Epithelial cell of prostate (primary cell): ENCODE data around the gene SEMA5A.
"Not testable (repeated sequence)": the region's sequence is repeated elsewhere in the genome, so short reads cannot be mapped to it uniquely, and the experiment has no call there.

ENCODE experiments used
- DNase-seq: peaks from one replicate; pipeline ENCODE4 v3.0.0-alpha.2; 2011; ENCODE audit warnings: low read depth, low spot score
- H3K27ac ChIP-seq: fragments of 450-650 bp; 2 replicates; pipeline ENCODE4 v1.5.1; 2017; ENCODE audit warnings: mild to moderate bottlenecking

Gene SEMA5A

DNA sequence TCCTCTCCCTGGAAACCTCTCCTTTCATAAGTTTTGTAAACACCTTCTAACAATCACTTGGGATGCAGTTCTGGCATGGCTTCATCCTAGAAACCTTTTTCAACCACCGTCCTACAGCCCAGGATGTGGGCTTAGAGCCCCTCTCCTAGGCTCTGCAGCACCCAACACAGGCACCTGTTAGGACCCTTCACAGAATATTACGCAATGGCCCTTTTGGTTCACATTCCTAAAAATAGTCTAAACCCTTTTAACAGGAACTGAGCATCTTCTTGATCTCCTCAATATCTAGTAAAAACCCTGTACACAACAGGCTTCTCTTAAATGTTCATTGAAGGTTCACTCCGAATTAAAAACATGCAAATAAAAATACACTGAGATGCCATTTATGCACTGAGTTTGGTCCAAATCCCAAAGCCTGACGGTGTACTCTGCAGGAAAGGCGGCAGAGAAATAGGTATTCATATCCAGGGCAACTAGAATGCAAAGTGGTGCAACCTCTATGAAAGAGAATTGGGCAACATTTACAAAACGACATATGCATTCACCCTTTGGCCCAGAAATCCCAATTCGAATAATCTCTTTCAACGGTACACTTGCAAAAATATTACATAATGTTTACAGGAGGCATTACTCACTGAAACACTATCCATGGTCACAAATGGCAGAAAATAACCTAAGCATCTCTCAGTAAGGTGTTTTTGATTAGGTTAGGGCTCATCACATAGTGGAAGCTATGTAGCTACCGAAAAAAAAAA is 169.3 kb downstream of the SEMA5A start:
- DNase-seq = peak; percentile 22
- H3K27ac ChIP-seq = peak overlapping the region; percentile 32

DNA sequence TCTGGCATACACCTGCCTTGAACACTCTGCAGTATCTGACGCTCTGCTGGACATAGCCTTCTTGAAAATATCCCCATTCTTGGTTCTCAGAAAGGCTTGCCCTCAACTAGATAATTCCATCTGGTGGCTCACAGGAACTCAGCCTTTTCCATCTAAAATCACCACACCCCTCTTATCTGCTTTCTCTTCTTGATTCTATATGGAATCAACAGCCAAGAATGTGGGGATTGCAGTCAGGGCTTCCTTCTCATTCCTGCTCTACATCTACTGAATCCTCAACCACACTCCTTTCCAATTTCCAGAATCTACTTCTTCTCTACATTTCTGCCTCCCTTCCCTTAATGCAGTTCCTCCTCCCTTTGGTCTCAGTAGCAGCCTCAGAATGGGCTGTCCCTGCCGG is 170.1 kb downstream of the SEMA5A start:
- H3K27ac ChIP-seq = no peak overlapping the region
- no peak for DNase-seq

DNA sequence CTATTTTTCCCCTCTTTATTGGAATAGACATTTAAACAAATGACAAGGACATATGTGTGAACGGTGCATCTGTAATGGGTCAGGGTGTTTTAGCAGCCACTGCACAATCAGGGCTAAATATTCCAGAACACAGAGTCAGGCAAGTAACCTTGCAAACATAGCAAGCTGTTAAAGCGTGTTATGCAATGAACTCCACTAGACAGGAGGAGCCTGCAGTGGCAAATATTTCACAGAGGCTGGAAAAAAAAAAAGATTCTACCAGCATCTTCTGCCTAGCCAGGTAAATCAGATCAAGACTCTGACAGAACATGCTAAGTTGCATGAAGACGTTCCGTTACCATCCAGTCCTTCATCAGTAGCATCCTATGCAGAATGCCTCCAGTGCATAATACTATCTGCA is 171.8 kb downstream of the SEMA5A start:
- DNase-seq = no peak

DNA sequence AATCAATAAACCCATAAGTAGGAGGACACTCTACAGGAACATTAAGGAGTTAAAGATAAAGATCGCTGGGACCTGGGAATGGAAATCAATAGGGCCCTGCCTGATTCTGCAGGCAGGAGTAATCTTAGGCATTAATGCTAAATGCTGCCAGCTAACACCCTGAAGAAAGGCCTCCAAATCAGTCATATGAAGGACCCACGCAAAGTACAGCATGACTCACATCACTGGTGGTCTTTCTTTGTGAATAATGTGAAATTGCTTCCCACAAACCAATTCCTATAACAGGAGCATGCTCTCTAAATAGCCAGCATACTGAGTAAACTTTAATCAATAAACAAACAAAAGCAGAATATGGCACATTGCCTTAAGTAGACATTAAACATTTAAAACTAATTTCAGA is 172.3 kb downstream of the SEMA5A start:
- no peak overlapping the region for H3K27ac ChIP-seq
- no peak for DNase-seq

More for the DNA sequence above, 171.8 kb downstream of the SEMA5A start:
- H3K27ac ChIP-seq = no peak overlapping the region

DNA sequence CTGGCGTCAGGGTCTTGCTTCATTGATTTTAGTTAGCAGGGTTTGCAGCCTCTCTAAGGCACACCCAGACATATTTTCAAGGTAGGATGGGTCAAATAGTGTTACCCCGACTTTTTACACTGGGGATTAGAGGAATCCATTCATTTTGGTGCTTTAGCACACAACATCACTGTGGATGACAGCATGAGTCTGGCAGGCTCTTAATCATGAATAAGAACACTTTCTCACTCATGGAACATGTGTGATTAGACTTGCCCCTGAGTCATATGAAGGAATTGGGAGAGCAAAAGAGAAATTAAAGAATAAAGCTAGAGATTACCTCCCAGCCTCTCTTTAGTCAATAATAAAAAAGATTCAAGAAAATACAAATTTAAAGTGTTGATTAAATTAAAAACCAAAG is 175.6 kb downstream of the SEMA5A start:
- H3K27ac ChIP-seq = no peak overlapping the region
- DNase-seq = peak; percentile 16

DNA sequence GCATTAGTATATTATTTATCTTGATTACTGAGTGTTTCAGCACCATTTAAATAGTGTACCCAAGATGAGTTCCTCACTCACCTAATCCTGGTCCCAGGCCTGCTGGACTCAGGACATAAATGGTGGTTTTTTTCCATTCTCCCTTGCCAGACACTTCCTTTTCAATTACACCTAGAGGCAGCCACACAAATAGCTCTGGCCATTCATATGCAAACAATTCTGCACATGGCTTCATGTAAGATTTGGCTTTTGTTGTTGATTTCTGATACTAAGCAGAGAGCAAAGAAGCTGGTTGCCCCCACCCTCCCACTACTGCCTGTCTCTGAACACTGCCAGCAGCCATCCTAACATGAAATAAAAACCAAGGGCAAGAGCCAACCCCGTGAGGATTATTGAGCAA is 180.4 kb downstream of the SEMA5A start:
- no peak for DNase-seq
- H3K27ac ChIP-seq = no peak overlapping the region

DNA sequence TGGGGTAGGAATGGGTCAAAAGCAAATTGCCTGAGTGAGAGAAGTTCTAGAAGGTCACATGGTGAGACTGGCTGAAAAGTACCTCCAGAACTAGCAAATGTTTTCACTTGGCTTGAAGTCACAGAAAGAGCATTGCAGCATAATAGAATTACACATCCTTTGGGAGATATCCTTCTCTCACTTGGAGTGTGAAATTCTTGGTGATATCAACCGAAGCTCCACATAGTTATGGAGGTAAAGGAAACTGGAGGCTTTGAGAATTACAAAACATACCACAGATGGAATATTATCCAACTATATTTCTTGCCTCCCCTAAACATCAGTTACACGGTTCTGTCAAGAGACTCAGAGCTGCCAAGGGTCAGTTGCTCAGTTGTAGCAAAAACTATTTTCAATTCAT is 182.4 kb downstream of the SEMA5A start:
- no peak overlapping the region for H3K27ac ChIP-seq
- DNase-seq = no peak

DNA sequence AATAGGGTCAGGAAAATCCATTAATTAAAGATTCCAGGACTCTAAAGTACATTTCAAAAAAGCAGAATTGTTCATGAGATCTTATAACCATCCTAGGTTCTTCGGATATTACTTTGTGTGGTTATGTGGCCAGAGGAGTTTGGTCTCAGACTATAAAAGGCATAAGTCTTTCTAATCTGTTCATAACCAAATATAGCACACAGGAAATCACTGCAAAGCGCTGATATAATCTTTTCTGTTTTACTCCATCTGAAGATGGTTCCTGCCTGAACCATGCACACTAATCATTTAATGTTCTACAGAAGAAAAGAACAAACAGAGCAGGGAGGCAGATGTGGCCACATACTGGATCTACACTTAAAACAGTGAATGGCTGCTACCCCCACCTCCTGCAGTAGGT is 182.8 kb downstream of the SEMA5A start:
- no peak overlapping the region for H3K27ac ChIP-seq
- no peak for DNase-seq

DNA sequence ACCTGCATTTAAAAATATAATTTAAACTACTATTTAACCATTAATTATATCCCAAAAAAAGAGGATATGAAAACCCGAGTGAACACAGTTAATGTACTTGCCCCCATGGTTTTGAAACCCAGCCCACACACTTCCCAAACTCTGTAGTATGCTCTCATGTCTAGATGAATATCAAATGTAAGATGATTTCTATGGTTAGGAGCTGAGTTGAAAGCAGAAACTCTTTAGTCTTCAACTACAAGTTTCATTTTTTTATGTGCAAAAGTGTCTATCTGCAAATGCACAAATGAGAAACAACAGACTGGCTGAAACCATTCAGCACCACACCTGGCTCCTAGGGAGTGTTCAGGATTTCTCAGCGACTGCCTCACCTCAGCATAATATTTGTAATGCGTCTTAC is 183.3 kb downstream of the SEMA5A start:
- no peak for DNase-seq
- no peak overlapping the region for H3K27ac ChIP-seq

DNA sequence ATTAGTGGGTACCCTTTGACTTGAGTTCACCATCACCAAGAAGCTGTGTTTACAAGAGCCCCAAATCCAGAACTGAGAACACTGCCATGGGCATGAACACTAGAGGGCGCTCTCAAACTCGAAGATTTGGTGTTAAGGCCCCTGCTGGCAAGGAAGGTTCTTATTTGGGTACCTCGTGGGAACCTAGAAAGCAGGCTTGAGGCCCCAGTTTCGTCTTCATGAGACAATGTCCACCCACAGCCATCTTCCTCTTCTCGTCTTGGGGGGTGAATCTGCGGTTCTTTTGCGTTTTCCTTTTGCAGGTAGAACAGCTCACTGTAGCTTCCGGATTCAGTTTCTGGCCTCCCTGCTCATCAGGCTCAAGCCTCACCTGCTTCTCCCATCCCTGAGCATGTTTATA is 184.0 kb downstream of the SEMA5A start:
- DNase-seq = no peak
- H3K27ac ChIP-seq = no peak overlapping the region

DNA sequence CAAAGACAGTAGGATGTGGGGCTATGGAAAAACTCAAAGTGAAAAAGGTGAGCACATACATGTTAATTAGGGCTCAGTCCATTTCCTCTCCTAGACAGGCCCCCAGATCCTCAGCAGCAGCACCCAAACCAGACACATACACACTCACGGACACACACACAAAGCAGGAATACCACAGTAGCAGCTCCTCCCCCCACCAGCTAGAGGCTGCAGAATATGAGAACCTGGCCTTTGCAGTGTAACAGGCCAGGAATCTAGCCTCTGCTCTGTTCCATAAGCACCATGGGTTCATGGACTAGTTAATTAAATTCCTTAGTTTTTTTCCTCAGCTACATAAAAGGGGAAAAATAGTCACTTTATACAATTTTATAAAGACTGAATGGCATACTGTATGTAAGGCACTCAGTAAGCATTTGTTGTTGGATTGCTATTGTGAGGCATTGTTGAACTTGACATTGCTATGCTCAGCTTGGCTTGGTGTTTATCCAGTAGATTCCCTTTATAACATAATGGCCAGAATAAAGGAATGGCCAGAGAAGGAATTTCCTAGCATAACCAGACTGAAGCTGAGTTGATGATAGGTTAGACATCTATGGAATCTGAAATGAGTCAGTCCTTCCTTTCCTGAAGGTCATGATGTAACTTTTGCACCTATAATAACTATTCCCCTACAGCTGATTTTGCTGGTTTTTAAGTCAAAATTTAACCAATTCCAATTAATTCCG is 186.8 kb downstream of the SEMA5A start:
- no peak for DNase-seq

DNA sequence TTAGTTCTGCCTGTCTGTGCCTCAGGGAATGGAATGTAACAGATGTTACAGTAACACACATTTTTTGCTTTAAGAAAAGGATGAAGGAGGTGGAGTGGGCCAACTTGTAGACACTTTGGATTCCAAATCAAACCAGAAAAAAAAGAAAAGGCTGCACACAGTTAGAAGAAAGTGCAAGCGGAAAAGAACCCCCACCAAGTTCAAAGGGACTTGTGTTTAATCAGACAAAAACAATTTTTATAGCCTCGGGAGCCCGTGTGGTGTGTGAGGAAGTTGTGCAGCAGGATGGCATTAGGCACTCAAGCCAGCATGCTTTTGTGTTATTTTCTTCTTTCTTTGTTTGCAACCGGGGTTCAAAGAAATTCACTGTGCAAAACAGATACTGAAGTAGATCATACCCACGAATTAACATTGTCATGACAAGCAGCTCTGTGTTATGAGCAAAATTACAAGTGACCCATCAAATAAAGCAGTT is 189.5 kb downstream of the SEMA5A start:
- no peak overlapping the region for H3K27ac ChIP-seq
- no peak for DNase-seq

More for the DNA sequence above, 186.8 kb downstream of the SEMA5A start:
- H3K27ac ChIP-seq = peak overlapping the region; percentile 7

DNA sequence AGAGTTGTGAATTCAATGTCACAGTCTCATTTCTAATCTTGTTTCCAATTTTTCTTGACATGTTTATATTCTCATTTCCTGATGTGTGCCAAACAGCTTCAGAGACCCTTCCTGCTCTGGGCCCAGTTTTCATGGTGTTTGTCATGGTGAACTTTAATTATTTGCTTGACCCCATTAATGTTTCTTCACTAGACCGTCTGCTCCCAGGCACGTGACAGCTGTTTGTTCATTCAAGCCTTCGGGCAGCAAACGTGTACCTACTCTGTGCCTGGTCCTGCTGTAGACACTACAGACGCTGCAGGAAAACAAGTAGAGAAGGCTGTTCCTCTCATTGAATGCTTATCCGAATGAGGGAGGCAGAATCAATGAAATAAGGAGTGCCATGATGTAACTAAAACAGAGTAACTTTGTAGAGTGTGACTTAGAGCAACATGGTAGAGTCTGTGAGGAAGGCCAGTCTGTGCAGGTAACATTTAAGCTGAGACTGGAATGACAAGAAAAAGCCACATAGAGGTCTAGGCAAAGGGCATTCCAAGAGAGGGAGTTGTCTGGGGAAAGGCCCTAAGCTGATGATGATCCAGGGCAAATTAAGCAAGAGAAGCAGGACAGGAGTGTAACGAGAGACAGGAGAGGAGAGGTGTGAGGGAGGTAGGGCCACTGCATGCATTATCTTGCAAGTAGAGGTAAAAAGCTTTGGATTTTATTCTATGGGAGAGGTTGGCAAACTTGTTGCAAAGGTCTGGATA is 191.4 kb downstream of the SEMA5A start:
- H3K27ac ChIP-seq = no peak overlapping the region
- DNase-seq = no peak

DNA sequence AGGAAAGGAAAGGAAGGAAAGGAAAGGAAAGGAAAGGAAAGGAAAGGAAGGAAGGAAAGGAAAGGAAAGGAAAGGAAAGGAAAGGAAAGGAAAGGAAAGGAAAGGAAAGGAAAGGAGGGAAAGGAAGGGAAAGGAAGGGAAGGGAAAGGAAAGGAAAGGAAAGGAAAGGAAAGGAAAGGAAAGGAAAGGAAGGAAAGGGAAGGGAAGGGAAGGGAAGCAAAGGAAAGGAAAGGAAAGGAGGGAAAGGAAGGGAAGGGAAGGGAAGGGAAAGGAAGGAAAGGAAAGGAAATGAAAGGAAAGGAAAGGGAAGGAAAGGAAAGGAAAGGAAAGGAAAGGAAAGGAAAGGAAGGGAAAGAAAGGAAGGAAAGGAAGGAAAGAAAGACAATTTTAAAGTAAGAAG is 192.8 kb downstream of the SEMA5A start:
- not testable (repeated sequence) for H3K27ac ChIP-seq, DNase-seq

DNA sequence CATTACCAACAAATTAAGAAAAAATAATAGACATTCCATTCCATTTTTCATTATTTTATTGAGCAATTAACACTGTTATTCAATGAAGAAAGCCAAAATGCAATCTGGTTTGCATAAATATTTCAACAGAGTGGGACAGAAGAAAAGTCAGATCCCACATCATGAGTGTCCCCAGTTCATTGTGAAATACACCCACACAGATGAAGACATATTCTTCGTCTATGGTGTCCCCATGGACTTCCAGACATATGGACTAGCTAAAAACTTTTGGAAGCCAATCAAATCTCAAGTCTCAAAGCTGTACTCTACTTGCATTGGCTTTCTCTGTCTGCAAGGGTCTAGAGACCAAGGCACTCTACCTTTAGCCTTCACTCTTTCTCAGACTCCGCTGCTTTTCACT is 194.3 kb downstream of the SEMA5A start:
- DNase-seq = no peak
- no peak overlapping the region for H3K27ac ChIP-seq

DNA sequence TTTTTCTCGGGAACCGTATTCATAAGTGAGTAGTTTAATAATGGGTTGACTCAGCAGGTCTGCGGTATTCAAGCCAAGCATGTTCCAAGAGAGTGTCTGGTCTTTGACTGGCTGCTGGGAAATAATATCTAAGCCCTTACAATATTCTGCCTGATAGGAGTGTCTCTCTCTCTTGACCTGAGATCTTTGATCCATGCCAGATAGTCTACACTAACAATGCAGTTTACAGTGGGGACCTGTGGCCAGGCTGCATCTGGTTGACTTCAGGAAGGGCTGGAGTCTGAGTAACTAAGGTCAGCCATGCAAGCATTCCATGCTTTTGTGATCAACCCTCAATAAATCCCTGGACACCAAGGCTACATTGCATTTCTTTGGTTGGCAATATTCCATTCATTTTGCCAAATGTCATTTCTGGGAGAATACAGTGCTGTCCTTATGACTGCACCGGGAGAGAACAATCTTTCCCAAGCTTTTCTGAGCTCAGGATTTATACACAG is 195.5 kb downstream of the SEMA5A start:
- no peak for DNase-seq
- no peak overlapping the region for H3K27ac ChIP-seq

DNA sequence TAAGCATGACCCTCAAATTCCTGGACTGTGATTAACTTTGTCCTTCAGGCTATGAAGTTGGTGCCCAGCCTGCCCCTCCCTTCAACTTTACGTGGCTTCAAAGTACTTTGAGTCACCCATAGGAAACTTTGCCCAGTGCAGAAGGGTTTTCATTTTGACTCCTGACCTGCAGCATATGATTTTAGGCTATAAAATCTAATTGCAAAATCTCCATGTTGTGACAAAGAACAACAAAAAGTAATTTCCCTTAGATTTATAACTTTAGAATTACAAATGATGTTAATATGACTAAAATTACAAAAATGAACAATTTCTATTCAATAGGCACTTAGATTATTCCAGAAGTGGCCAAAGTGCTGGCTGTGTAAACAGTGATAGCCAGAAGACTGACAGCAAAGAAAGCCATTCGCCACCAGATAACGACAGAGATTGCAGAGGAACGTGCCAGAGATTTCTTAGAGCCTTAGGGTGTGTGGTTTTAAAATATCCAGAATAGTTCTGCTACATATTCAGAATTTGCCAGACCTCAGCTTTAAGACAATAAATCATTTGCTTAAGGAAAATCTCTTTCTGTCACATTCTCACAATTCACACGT is 197.4 kb downstream of the SEMA5A start:
- H3K27ac ChIP-seq = peak overlapping the region; percentile 33
- no peak for DNase-seq

DNA sequence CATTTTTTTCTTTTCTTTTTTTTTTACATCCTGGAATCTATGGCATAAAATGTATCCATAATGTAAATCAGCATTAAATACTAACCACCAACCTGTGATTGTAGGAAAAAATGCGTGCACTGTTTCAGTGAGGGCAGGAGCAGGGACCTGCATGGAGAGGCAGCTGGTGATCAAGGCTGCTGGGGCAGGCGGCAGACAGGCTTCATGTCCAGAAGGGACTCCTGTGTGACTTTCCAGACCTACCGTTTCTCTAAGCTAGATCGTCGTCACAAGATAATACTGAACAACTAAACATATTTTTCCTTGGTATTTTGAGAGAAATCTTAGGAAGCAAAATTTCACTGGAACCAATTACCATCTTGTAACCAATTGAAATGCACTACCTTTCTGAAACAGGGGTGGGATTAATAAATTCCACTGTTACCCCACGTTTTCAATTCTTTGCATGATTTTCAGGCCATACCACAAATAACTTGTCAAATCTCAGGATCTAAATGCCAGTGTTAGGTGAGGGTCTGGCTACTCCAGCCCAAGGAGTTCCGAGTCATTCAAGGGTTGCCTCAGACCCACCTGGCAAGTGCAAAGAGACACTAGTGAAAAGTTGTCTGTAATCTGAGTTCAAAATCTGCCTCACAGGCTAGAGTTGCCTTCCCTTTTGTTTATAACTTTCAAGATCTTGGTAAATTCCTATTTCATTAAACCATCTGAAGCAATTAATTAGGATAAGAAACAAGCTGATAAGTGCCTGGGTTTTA is 198.2 kb downstream of the SEMA5A start:
- no peak for DNase-seq
- peak overlapping the region; percentile 33 for H3K27ac ChIP-seq

DNA sequence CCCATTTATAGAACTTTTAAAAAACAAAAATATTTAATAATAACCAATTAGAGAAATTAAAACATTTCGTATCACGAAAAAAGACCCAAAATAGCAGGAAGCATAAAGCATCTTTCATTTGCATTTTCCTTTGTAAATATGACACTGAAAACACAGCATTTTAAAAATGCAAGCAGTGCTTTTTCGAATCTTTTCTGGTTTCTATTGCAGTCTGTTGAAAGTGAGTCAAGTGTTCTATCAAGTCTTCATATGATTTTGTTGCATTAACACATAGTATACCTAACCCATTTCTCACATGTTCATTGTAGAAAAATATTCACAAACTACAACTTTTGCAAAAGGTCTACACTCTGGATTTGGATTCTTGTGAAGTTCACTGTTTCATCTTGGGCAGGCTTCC is 198.8 kb downstream of the SEMA5A start:
- H3K27ac ChIP-seq = no peak overlapping the region
- DNase-seq = no peak

DNA sequence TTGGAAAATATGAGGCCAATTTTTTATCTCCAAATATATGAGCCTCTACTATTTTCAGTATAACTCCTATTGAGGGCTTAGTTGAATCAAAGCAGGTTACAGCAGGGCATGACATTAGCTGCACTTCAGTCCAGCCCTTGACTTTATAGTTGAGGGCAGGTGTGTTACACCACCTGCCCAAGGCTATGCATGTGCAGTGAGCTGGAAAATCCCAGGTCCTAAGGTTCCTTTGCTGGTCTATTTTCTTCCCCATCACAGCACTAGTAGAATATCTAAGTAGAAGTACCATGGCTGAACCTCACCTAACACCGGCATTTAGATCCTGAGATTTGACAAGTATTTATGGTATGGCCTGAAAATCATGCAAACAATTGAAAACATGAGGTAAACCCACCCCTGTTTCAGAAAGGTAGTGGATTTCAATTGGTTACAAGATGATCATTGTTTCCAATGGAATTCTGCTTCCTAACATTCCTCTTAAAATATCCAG is 201.1 kb downstream of the SEMA5A start:
- H3K27ac ChIP-seq = no peak overlapping the region

More for the DNA sequence above, 201.1 kb downstream of the SEMA5A start:
- DNase-seq = no peak
